Measurements from ENCODE around the gene INPP4A. TPM values are rescaled to one million over a fixed set of nuclear protein-coding genes. Genes with fewer than 3 reads are reported as not detected.

The INPP4A gene
- total and polyA plus RNA-seq, 7 donors = 1.8 to 49.9 (median 30.4) TPM

DNA sequence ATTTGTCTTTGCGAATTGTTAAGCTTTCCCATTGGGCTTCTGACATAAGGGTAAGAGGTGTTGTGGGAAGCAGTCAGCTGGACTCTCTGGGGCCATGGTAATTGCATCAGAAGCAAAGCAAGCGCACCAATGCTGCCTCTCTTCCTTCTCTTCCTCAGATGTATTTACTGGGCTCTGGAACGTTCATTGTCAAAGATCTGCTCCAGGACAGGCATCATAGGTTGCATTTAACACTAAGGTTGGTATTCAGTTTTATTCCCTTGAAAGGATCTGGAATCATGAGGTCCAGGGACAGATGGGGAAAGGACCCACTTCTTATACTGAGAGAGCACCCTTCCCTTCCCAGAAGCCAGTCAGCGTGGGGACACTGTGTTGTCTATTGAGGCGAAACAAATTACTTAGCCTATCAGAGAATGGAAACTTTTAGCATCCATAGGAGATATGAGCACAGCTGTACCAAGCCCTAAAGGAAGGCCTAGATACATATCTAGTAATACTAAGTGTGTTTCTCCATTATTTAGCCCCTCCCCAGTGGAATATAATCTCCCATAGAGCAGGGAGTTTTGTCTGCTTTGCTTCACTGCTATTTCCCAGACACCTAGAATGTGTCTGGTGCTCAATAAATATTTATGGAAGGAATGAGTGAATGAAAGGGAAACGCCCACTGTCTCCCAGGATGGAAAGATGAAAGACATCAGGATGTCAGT lies 91.5 kb downstream of the INPP4A start:
- H3K27ac ChIP-seq = no peak overlapping the region
- 90 to 95% methylated on average over 6 of the region's 6 CpGs for whole genome bisulfite sequencing, 2 donors
- intact Hi-C loops (cut with DNase I) = no loop called here
- TF ChIP-seq POLR2AphosphoS5 (IDR thresholded peaks at IDR 0.05) (no peak), POLR2A (IDR thresholded peaks at IDR 0.05) (no peak), EP300 (IDR thresholded peaks at IDR 0.05) (no peak)
- TF ChIP-seq, protein P1, sequence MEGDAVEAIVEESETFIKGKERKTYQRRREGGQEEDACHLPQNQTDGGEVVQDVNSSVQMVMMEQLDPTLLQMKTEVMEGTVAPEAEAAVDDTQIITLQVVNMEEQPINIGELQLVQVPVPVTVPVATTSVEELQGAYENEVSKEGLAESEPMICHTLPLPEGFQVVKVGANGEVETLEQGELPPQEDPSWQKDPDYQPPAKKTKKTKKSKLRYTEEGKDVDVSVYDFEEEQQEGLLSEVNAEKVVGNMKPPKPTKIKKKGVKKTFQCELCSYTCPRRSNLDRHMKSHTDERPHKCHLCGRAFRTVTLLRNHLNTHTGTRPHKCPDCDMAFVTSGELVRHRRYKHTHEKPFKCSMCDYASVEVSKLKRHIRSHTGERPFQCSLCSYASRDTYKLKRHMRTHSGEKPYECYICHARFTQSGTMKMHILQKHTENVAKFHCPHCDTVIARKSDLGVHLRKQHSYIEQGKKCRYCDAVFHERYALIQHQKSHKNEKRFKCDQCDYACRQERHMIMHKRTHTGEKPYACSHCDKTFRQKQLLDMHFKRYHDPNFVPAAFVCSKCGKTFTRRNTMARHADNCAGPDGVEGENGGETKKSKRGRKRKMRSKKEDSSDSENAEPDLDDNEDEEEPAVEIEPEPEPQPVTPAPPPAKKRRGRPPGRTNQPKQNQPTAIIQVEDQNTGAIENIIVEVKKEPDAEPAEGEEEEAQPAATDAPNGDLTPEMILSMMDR (IDR thresholded peaks at IDR 0.05) = no peak
- no peaks in the 10 kb centered on the region for H3K27me3 ChIP-seq
- H3K9me3 ChIP-seq = no peaks in the 10 kb centered on the region
- no peaks in the 10 kb centered on the region for H3K4me1 ChIP-seq
- H3K4me3 ChIP-seq = no peak overlapping the region
- peaks cover 0 to 62% (median 27%) of the 10 kb centered on the region in 4 donors for H3K36me3 ChIP-seq
- DNase-seq = no peak

DNA sequence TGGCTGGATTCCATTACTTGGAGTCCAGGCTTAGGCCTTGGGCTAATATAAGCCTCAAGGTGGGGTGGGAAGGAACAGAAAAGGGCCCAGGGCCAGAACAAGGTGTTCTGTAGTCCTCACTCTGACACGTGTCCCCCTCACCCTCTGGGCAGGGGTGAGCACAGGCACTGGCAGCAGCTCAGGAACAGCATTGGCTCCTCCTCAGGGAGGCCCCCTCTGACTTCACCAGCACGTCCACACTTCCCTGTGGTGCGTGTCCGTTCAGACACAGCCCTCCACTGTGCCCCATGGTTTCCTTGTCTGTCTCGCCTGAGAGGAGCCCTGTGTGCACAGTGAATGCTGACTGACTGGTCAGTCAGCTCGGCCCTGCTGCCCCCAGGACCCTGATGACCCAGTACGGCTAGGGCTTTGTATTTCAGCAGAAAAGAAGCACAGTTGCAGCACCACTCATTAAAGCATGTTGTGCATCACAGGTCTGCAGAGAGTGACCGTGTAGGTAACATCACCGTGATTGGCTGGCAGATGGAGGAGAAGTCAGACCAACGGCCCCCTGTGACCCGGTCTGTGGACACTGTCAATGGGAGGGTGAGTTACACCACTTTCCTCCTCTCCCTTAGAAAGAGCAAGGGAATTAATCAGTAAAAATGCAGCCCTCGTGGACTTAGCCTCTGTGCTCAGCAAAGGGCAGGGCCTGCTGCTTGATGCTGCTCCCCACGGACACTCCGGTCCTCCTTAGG lies 92.9 kb downstream of the INPP4A start:
- no peak for TF ChIP-seq EP300 (IDR thresholded peaks at IDR 0.05)
- TF ChIP-seq POLR2AphosphoS5 (IDR thresholded peaks at IDR 0.05) = no peak
- TF ChIP-seq POLR2A (IDR thresholded peaks at IDR 0.05) = no peak
- TF ChIP-seq, protein P1 (IDR thresholded peaks at IDR 0.05) = no peak
- no peaks in the 10 kb centered on the region for H3K4me1 ChIP-seq
- no peaks in the 10 kb centered on the region for H3K27me3 ChIP-seq
- peaks cover 0 to 62% (median 27%) of the 10 kb centered on the region in 4 donors for H3K36me3 ChIP-seq
- intact Hi-C loops (cut with DNase I) = no loop called here
- H3K9me3 ChIP-seq = no peaks in the 10 kb centered on the region
- DNase-seq = no peak
- no peak overlapping the region for H3K27ac ChIP-seq
- no peak overlapping the region for H3K4me3 ChIP-seq
- 95 to 97% methylated on average over 14 of the region's 14 CpGs for WGBS, 2 donors

DNA sequence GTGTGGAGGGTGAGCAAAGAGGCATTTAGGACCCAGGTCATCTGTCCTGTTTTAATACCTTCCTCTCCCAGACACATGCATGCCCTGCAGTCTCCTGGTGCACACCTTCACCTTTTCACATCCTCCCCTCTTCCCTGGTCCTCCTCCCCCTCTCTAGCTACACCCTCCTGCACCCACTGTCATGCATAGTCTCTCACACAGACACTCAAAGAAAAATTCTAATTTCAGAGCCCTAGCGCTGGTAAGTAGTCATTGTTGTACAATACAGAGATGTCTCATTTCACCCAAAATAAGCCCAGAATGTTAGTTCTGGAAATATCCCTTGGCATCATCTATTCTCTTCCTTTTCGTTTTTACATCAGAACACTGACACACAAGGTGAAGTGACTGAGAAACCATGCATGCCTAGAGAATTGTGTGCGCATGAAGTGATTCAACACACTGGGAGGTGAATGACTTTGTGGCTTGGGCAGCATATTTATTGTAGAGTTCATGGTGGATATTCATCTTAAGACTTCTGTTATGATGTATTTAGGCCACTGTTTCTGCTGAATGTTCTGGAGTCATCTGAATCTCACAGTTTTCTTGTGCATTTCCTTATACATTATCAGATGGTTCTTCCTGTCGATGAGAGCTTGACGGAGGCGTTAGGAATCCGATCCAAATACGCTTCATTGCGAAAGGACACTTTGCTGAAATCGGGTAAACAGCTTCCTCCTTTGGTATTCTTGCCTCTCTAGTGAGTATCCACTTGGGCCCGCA lies 93.8 kb downstream of the INPP4A start:
- intact Hi-C loops (cut with DNase I) = no loop called here
- Histone ChIP-seq H3K4me1 (no peaks in the 10 kb centered on the region), H3K9me3 (no peaks in the 10 kb centered on the region), H3K27me3 (no peaks in the 10 kb centered on the region), H3K27ac (no peak overlapping the region), H3K4me3 (no peak overlapping the region), H3K36me3 (peaks cover 0 to 65% (median 30%) of the 10 kb centered on the region in 4 donors)
- no peak for DNase-seq
- TF ChIP-seq POLR2A (IDR thresholded peaks at IDR 0.05) (no peak), EP300 (IDR thresholded peaks at IDR 0.05) (no peak), POLR2AphosphoS5 (IDR thresholded peaks at IDR 0.05) (no peak)
- TF ChIP-seq, protein P1 (IDR thresholded peaks at IDR 0.05) = no peak
- 91 to 94% methylated on average over 11 of the region's 11 CpGs for WGBS, 2 donors

DNA sequence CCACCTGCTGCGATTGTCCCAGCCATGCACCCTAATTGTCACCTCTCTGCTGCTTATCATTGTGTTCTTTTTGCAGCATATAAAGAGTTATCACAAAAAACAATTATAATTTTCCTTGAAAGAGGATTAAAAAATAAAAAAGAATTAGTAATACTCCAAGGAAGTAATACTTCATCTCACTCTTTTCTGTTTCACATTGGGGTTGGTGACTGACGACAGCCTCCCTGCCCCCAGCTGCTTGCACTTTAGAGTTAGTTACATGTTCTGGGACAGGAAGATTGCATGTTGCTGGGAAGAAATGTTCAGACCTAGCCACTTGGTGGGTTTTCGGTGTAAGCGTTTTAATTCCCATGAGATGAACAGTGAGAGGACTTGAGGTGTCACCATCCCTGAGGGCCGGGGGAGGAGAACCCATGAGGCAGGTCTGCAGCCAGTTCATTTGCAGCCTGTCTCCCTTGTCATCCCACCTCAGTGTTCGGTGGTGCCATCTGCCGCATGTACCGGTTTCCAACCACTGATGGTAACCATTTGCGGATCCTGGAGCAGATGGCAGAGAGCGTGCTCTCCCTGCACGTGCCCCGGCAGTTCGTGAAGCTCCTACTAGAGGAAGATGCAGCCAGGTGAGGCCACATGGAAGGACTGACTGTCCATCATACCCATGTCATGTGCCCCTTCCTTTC lies 94.5 kb downstream of the INPP4A start:
- Histone ChIP-seq H3K4me3 (no peak overlapping the region), H3K27me3 (no peaks in the 10 kb centered on the region), H3K27ac (no peak overlapping the region), H3K36me3 (peaks cover 0 to 66% (median 34%) of the 10 kb centered on the region in 4 donors), H3K4me1 (no peaks in the 10 kb centered on the region), H3K9me3 (no peaks in the 10 kb centered on the region)
- TF ChIP-seq, protein P1 (IDR thresholded peaks at IDR 0.05) = no peak
- TF ChIP-seq POLR2AphosphoS5 (IDR thresholded peaks at IDR 0.05) = no peak
- no peak for TF ChIP-seq POLR2A (IDR thresholded peaks at IDR 0.05)
- no peak for TF ChIP-seq EP300 (IDR thresholded peaks at IDR 0.05)
- intact Hi-C loops (cut with DNase I) = no loop called here
- 95 to 97% methylated on average over 13 of the region's 13 CpGs for WGBS, 2 donors
- DNase-seq = no peak

Measured in sigmoid colon (tissue), 7 donors.